Activated B cell treated with CpG ODN at 0.5 μM for 24 hours (primary cell): Measurements from ENCODE around the gene GET4. TPM values are rescaled to one million over a fixed set of nuclear protein-coding genes. Genes with fewer than 3 reads are reported as not detected.

Experiments used
- ATAC-seq: fragments of 200-7000 bp; cut with Tn5 transposase; one replicate; pipeline ENCODE4 v1.10.0; 2021; ENCODE audit warnings: low read depth, mild to moderate bottlenecking, moderate library complexity
- CTCF ChIA-PET: fragments of 350-600 bp; sonication (Branson Sonifier 250); formaldehyde crosslinking; loops from one replicate; lab custom pipeline; 2021; ENCODE audit warnings: antibody characterized with exemption; lab: Charles Lee
- POLR2A ChIA-PET: fragments of 350-600 bp; sonication (Branson Sonifier 250); formaldehyde crosslinking; loops from one replicate; lab custom pipeline; 2021; ENCODE audit warnings: antibody characterized with exemption; lab: Charles Lee
- DNase-seq: peaks from one replicate; pipeline ENCODE4 v3.0.0; 2022
- H3K27ac Mint-ChIP-seq: one replicate; pipeline ENCODE4 v1.8.0; 2020; ENCODE audit warnings: mixed read lengths
- H3K27me3 Mint-ChIP-seq: one replicate; pipeline ENCODE4 v1.8.0; 2021; ENCODE audit warnings: mixed read lengths
- H3K36me3 Mint-ChIP-seq: one replicate; pipeline ENCODE4 v1.8.0; 2021; ENCODE audit warnings: low read depth, mixed read lengths
- H3K4me1 Mint-ChIP-seq: one replicate; pipeline ENCODE4 v1.8.0; 2021; ENCODE audit warnings: mixed read lengths
- H3K4me3 Mint-ChIP-seq: one replicate; pipeline ENCODE4 v1.8.0; 2020; ENCODE audit warnings: mild to moderate bottlenecking, mixed read lengths
- H3K9me3 Mint-ChIP-seq: one replicate; pipeline ENCODE4 v1.8.0; 2020; ENCODE audit warnings: mixed read lengths
- CTCF ChIP-seq: fragments of 200-600 bp; IDR thresholded peaks from one replicate; pipeline ENCODE4 v1.8.0; 2022; ENCODE audit warnings: antibody characterized with exemption, mild to moderate bottlenecking
- intact Hi-C: fragments of 100-400 bp; cut with micrococcal nuclease; formaldehyde crosslinking; loops from one replicate; pipeline ENCODE4 v1.15.1; 2024
- total RNA-seq: library from RNA; stranded (reverse); gene quantifications from 2 replicates; pipeline ENCODE4 v1.2.3, GENCODE V29; 2022

Gene GET4
- total RNA-seq, 1 donor from 2014 or later: 41.4 TPM

DNA sequence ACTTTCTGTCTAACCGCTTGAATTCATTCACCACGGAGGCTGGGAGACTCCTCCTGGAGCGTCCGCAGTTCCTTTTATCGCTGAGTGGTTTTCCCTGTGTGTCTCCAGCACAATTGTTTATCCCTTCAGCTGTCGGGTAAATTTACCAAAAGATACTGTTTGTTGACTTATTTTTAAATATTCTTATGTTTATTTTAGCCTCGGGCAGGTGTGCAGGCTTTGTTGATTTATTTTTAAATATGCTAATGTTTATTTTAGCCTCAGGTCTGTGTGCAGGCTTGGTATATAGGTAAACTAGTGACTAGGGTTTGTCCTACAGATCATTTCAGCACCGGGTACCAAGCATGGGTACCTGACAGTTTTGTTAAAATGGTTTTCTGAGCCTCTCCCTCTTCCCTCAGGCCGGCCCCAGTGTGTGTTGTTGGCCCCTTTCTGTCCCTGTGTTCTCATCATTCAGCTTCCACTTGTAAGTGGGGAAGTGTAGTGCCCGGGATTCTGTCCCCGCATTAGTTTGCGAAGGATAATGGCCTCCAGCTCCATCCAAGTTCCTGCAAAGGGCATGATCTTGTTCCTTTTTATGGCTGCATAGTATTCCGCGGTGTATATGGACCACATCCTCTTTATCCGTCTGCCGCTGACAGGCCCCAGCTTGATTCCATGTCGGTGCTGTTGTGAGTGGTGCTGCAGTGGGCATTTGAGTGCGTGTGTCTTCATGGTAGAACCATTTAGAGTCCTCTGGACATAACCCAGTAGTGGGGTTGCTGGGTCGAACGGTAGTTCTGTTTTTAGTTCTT is 5.3 kb downstream of the GET4 start:
- peaks cover 22% of the 10 kb centered on the region for H3K4me1 Mint-ChIP-seq
- intact Hi-C loops: no loop called here
- no peak overlapping the region for H3K27ac Mint-ChIP-seq
- CTCF ChIA-PET: no interaction called here
- H3K36me3 Mint-ChIP-seq: peaks cover 21% of the 10 kb centered on the region
- H3K4me3 Mint-ChIP-seq: no peak overlapping the region
- no peak for TF ChIP-seq CTCF
- DNase-seq (no peak), ATAC-seq (no peak)
- H3K9me3 Mint-ChIP-seq: no peaks in the 10 kb centered on the region
- no peaks in the 10 kb centered on the region for H3K27me3 Mint-ChIP-seq
- POLR2A ChIA-PET: no interaction called here

GRCh38 chr7:882336-883035 is 6.1 kb downstream of the GET4 start:
- no peak for ATAC-seq
- peaks cover 22% of the 10 kb centered on the region for H3K4me1 Mint-ChIP-seq
- POLR2A ChIA-PET: interaction anchor here (0.7 kb wide), 1 partner anchor 14 kb away, joined by 3 read pairs; no protein-coding TSS in a partner anchor
- DNase-seq: no peak
- no peak overlapping the region for H3K4me3 Mint-ChIP-seq
- no peaks in the 10 kb centered on the region for H3K27me3 Mint-ChIP-seq
- CTCF ChIA-PET: no interaction called here
- intact Hi-C loops: no loop called here
- TF ChIP-seq CTCF: no peak
- H3K27ac Mint-ChIP-seq: no peak overlapping the region
- H3K9me3 Mint-ChIP-seq: no peaks in the 10 kb centered on the region
- peaks cover 30% of the 10 kb centered on the region for H3K36me3 Mint-ChIP-seq

- no peak overlapping the region for H3K4me3 Mint-ChIP-seq
- POLR2A ChIA-PET: interaction anchor here (0.6 to 0.7 kb wide), 2 partner anchors 15 to 1168 kb away, joined by 3 to 4 read pairs; no protein-coding TSS in a partner anchor
- no peaks in the 10 kb centered on the region for H3K27me3 Mint-ChIP-seq
- peaks cover 34% of the 10 kb centered on the region for H3K36me3 Mint-ChIP-seq
- intact Hi-C loops: no loop called here
- no peak for DNase-seq
- no peak for TF ChIP-seq CTCF
- H3K9me3 Mint-ChIP-seq: no peaks in the 10 kb centered on the region
- CTCF ChIA-PET: no interaction called here
- ATAC-seq: no peak
- H3K27ac Mint-ChIP-seq: no peak overlapping the region
- peaks cover 16% of the 10 kb centered on the region for H3K4me1 Mint-ChIP-seq
Observed at GRCh38 chr7:883055-884021, 7.0 kb downstream of the GET4 start.

GRCh38 chr7:884191-885003 is 8.0 kb downstream of the GET4 start:
- DNase-seq (no peak), ATAC-seq (no peak)
- Mint-ChIP-seq H3K27me3 (no peaks in the 10 kb centered on the region), H3K27ac (no peak overlapping the region), H3K9me3 (no peaks in the 10 kb centered on the region), H3K36me3 (peaks cover 36% of the 10 kb centered on the region), H3K4me3 (no peak overlapping the region), H3K4me1 (peaks cover 8% of the 10 kb centered on the region)
- intact Hi-C loops: no loop called here
- CTCF ChIA-PET: no interaction called here
- no peak for TF ChIP-seq CTCF
- POLR2A ChIA-PET: interaction anchor here (0.6 kb wide), 1 partner anchor 1167 kb away, joined by 4 read pairs; no protein-coding TSS in a partner anchor
